DMS 273 (cell line): ENCODE measurements around the gene TLR10.

ENCODE experiments used
- DNase-seq: peaks from one replicate; lab custom pipeline; 2025; ENCODE audit not compliant: unreplicated experiment; lab: John Stamatoyannopoulos, UW

Gene TLR10

DNA sequence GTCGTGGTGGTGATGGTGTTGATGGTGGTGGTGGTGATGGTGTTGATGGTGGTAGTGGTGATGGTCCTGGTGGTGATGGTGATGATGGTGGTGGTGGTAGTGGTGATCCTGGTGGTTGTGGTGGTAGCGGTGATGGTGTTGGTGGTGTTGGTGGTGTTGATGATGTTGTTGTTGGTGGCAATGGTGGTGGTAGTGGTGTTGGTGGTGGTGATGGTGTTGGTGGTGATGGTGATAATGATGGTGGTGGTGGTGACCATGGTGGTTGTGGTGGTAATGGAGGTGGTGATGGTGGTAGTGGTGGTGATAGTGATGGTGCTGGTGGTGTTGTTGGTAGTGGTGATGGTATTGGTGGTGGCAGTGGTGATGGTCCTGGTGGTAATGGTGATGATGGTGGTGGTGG lies 49.1 kb downstream of the TLR10 start:
- DNase-seq = no peak

DNA sequence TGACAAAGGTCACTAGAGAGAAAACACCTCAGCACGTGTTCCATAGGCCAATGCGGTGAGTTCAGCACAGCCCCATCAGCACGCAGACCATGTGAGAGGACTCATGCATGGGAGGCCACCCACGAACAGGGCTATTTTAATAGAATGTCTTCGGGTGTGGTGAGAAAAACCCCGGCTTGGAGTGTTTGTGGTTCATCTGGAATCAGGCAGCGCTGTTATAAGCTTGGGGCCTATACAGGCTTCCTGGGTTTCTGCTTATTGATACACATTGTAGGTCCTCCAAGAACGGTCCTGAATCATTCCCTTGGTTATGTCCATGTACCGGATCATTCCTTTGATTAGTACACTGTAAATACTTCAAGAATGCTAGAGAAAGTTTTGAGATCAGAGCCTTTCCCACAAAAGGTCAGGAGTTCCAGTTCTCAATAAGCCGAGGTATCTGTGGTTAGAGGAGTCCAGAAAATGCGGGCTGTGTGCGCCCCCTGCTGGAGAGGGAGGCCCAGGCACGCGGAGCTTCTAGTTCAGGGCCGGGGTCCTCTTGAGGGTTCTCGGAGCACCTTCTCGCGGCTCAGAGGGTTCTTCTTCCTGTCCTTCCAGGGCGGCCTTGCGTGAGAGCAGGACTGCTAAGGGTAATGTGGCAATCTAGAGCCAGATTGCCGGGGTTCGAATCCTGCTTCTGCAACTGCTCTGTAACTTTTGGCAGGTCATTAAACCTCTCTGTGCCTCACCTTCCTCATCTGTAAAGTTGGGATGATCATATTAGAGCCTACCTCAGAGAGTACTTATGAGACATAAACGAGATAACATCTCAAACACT lies 51.8 kb downstream of the TLR10 start:
- DNase-seq = peak; percentile 78

GRCh38 chr4:38730493-38730829 lies 52.3 kb downstream of the TLR10 start:
- DNase-seq = no peak

DNA sequence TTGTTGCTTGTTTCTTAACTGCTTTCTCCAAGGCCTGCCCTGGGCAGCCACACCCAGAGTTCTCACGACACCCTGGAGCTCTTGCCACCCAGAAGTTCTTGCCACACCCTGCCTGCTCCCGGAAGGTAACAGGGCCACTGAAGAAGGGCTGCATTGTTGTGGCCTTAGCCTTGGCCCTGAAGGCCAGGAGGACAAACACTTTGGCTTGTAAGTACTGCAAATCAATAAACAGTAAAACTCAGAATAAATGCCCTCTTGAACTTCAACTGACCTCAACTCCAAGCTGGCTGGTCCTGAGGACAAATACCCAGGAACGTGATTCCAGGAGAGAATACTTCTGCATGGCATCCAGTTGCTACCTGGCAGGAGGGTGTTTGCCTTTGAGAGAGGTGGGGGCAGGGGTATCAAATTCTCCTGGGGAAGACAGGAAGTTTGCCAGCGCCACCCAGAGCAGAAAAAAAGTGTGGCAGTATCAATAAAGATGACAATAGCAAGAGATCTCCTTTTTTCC lies 54.1 kb downstream of the TLR10 start:
- DNase-seq = peak; percentile 15

GRCh38 chr4:38724475-38724808 lies 58.3 kb downstream of the TLR10 start:
- DNase-seq = no peak

DNA sequence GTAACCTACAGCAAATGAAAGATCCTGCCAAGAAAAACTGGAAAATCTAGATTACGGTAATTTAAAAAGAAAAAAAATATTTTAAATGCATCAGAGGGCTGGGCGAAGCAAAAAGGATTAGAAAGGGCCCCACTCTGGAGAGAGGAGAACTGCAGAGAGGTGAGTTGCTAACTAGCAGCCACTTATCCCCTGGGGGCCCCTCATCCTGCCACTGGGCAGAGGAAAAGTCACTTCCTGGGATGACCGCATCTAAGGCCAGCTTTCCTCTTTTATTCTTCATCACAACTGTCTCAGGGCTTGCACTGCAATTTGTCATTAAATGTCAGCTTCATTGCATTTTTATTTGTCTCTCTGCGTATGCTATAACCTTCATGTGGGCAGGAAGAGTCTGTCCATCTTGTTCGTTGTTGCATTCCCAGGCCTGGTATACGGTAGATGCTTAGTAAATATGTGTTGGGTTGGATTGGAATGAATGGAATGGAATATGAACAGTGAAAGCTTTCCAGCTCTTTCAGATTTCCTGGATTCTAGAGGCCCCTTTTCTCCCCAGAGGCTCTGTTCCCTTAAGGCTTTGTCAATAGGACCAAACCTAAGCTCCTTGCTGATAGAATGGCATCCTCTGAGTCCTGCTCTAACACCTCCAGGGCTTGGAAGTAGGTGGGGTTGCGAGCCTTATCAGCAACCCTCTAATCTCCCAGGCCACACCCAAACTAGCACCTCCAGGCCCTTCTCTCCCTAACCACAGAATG lies 58.9 kb downstream of the TLR10 start:
- DNase-seq = no peak

- DNase-seq = no peak
Observed at GRCh38 chr4:38723114-38723513, 59.7 kb downstream of the TLR10 start.
